GM03348 (cell line): ENCODE measurements around the gene EIF4A3.

Experiments
- DNase-seq: peaks from one replicate; pipeline ENCODE4 v3.0.0; 2012; ENCODE audit warnings: low spot score

EIF4A3 gene

DNA sequence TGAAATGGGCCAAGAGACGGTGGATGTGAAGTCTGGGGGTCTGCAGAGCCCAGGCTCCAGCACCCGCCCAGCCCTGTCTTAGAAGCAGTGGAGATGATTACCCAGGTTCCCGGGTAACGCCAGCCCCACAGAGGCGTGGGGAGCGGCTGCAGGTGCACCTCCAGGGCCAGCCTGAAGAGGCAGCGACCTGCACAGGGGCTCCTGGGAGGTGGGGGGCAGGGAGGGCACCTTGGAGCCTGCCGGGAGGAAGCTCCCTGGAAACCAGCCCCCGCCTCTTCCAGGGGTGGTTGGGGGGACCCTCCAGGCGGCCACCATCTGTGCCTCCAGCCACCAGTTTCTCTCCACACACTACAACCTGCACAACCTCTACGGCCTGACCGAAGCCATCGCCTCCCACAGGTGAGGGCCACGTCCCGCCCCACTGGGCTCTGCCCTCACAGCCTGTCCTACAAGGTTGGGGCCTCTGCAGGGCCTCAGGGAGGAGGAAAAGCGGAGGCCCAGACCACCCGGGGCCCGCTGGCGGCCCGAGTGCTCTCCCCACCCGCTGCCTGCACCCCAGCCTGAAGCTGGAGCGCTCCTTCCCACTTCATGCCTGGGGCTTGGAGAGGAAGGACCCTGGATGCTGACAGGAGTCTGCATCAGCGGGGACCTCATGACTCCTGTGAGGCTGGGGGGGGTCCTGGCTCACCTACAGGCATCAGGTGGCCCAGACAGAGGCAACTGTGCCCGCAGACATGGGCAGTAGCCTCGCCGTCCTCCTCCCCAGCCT is 35.0 kb downstream of the EIF4A3 start:
- no peak for DNase-seq

GRCh38 chr17:80110927-80111701 is 35.8 kb downstream of the EIF4A3 start:
- DNase-seq: no peak

GRCh38 chr17:80110447-80110812 is 36.5 kb downstream of the EIF4A3 start:
- no peak for DNase-seq

DNA sequence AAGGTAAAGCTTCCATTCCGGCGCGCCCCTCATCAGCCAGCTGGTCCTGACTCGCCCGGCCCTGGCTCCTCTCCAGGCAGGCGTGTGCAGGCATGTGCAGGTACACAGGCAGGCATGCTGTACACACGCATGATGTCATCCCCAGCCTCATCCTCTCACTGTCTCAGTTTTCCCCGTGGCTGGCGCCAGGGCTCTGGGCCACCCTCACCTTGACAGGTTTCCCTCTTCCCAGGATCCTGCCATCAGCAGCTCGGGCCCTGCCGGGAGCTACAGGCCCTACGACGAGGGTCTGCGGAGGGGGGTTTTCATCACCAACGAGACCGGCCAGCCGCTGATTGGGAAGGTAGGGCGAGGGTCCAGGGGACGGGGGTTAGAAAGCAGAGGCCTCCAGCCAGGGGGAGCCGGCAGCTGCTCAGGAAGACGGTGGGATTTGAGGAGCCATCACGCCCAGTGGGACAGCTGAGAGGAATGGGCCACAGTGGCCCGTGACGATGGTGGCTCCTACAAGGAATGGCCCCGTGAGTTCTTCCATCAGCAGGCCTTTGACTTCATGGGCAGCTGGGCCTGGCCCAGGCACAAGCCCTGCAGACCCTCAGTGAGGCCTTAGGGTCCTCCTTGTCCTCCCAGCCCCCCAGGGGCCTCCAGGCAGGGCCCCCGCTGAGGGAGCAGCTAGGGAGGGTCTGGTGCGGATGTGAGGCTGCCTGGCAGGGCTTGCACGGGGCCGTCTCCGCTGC is 37.0 kb downstream of the EIF4A3 start:
- no peak for DNase-seq

DNA sequence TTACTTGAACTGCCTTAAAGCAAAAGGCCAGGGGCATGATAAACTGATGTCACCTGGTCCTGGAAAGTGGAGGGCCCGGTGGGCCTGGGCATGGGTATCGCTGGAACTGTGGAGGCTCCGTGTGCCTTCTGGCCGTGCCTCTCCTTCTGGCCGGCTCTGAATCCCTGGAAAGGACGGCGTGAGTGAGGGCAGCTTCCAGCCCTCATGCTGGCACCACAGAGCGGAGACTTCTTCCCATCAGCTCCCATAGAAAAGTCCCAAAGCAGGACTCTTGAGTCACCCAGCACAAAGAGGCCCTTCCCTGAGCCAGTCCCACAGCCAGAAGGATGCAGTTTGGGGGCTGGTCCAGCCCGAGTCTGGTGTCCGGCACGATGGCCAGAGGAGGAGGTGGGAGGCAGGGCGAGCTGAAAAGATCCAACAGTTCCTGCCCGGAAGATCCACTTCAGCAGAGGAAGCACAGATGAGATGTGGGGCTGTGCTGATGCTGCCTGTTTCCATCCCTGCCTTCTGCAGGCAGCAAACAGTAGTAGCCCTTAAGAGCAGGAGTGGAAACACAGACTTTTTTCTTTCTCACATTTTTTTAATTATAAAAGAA is 37.8 kb downstream of the EIF4A3 start:
- DNase-seq: no peak

GRCh38 chr17:80108036-80108971 is 38.6 kb downstream of the EIF4A3 start:
- no peak for DNase-seq

DNA sequence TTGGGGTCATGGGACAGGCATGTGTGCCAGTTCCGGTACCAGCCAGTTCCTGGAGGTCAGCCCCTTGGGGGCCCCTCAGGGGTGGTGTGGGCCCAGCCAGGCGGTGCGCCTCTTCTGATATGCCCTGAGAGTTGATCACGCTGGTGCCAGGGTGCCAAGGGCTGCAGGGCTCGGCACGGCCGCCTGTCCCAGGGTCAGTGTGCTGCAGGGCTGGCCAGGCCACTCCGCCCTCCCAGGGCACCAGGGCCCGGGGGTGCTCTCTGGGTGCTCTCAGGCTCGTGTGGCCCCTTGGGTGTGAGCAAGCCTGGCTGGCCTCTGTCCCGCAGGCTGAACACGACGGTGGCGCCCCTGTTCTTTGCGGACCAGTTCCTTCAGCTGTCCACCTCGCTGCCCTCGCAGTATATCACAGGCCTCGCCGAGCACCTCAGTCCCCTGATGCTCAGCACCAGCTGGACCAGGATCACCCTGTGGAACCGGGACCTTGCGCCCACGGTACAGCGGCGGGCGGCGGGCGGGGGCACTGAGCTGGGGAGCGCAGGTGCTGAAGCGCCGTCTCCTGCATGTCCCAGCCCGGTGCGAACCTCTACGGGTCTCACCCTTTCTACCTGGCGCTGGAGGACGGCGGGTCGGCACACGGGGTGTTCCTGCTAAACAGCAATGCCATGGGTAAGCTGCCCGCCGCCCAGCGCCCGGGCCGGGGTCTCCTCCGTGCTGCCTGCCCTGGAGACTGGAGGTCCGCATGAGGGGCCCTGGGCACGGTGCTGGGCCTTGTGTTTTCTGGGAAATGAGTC is 39.5 kb downstream of the EIF4A3 start:
- DNase-seq: no peak

GRCh38 chr17:80106751-80107150 is 40.2 kb downstream of the EIF4A3 start:
- no peak for DNase-seq

- DNase-seq: no peak
These were observed 40.8 kb downstream of the EIF4A3 start for GRCh38 chr17:80106176-80106575.

- no peak for DNase-seq
These were observed 41.2 kb downstream of the EIF4A3 start for GRCh38 chr17:80105762-80106161.

GRCh38 chr17:80104956-80105375 is 42.0 kb downstream of the EIF4A3 start:
- DNase-seq: no peak

- DNase-seq: no peak
These were observed 42.5 kb downstream of the EIF4A3 start for GRCh38 chr17:80104321-80104955.

DNA sequence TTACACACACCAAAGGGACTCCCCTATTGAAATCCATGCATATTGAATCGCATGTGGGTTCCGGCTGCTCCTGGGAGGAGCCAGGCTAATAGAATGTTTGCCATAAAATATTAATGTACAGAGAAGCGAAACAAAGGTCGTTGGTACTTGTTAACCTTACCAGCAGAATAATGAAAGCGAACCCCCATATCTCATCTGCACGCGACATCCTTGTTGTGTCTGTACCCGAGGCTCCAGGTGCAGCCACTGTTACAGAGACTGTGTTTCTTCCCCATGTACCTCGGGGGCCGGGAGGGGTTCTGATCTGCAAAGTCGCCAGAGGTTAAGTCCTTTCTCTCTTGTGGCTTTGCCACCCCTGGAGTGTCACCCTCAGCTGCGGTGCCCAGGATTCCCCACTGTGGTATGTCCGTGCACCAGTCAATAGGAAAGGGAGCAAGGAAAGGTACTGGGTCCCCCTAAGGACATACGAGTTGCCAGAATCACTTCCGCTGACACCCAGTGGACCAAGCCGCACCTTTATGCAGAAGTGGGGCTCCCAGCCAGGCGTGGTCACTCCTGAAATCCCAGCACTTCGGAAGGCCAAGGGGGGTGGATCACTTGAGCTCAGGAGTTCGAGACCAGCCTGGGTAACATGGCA is 43.4 kb downstream of the EIF4A3 start:
- DNase-seq: no peak

- DNase-seq: no peak
These were observed 44.1 kb downstream of the EIF4A3 start for GRCh38 chr17:80102664-80103448.

DNA sequence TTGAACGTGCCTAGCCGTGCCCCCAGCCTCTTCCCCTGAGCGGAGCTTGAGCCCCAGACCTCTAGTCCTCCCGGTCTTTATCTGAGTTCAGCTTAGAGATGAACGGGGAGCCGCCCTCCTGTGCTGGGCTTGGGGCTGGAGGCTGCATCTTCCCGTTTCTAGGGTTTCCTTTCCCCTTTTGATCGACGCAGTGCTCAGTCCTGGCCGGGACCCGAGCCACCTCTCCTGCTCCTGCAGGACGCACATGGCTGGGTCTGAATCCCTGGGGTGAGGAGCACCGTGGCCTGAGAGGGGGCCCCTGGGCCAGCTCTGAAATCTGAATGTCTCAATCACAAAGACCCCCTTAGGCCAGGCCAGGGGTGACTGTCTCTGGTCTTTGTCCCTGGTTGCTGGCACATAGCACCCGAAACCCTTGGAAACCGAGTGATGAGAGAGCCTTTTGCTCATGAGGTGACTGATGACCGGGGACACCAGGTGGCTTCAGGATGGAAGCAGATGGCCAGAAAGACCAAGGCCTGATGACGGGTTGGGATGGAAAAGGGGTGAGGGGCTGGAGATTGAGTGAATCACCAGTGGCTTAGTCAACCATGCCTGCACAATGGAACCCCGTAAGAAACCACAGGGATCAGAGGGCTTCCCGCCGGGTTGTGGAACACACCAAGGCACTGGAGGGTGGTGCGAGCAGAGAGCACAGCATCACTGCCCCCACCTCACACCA is 44.8 kb downstream of the EIF4A3 start:
- DNase-seq: peak; percentile 54

- peak; percentile 100 for DNase-seq
These were observed 45.6 kb downstream of the EIF4A3 start, which contains the start of gene GAA for GRCh38 chr17:80101011-80101945. TSS of gene GAA (plus strand) at chr17:80101581. CDS start at chr17:80104587, 3,006 bp downstream.

GRCh38 chr17:80100035-80100323 is 46.9 kb downstream of the EIF4A3 start:
- DNase-seq: no peak
